ENCODE results near the gene MTF2. TPM values are rescaled to one million over a fixed set of nuclear protein-coding genes. Genes with fewer than 3 reads are reported as not detected.
"Not testable (repeated sequence)": the region's sequence is repeated elsewhere in the genome, so short reads cannot be mapped to it uniquely, and the experiment has no call there.

Gene MTF2
- total RNA-seq, result 10 to 100 TPM; 37.4 to 42.7 (median 42.3) TPM

- H3K4me3 Mint-ChIP-seq, result peak within 1 kb of the TSS; percentile 96
- H3K4me1 Mint-ChIP-seq (ENCODE audit: low read depth), result peaks cover 29% of the 10 kb centered on the region
- H3K27me3 Mint-ChIP-seq (ENCODE audit: low read depth), result no peaks in the 10 kb centered on the region
- DNase-seq, result peak; percentile 94
- ATAC-seq, result peak; percentile 96 to 97
- peaks cover 13% of the 10 kb centered on the region for H3K36me3 Mint-ChIP-seq (ENCODE audit: insufficient read depth)
- no peaks in the 10 kb centered on the region for H3K9me3 Mint-ChIP-seq
Observed at GRCh38 chr1:93078986-93079654, at the start of gene MTF2. TSS of gene MTF2 (plus strand) at chr1:93079283. CDS start at chr1:93079527, 244 bp downstream.

- peak; percentile 73 to 74 for ATAC-seq
- Mint-ChIP-seq H3K36me3 (ENCODE audit: insufficient read depth) (no peaks in the 10 kb centered on the region), H3K4me3 (no peak overlapping the region), H3K9me3 (no peaks in the 10 kb centered on the region), H3K4me1 (ENCODE audit: low read depth) (peaks cover 18% of the 10 kb centered on the region), H3K27me3 (ENCODE audit: low read depth) (no peaks in the 10 kb centered on the region)
- DNase-seq, result no peak
Observed at GRCh38 chr1:93029317-93029716, 49.8 kb upstream of the MTF2 start.

- DNase-seq; ATAC-seq; H3K36me3 Mint-ChIP-seq (ENCODE audit: insufficient read depth); H3K27me3 Mint-ChIP-seq (ENCODE audit: low read depth); H3K9me3 Mint-ChIP-seq; H3K4me3 Mint-ChIP-seq: not testable (repeated sequence)
- H3K4me1 Mint-ChIP-seq (ENCODE audit: low read depth), result peaks cover 18% of the 10 kb centered on the region
Observed at GRCh38 chr1:93030191-93030590, 48.9 kb upstream of the MTF2 start.

- no peak overlapping the region for H3K4me3 Mint-ChIP-seq
- H3K27me3 Mint-ChIP-seq (ENCODE audit: low read depth), result no peaks in the 10 kb centered on the region
- DNase-seq, result no peak
- no peaks in the 10 kb centered on the region for H3K36me3 Mint-ChIP-seq (ENCODE audit: insufficient read depth)
- no peaks in the 10 kb centered on the region for H3K9me3 Mint-ChIP-seq
- no peak for ATAC-seq
- peaks cover 18% of the 10 kb centered on the region for H3K4me1 Mint-ChIP-seq (ENCODE audit: low read depth)
Observed at GRCh38 chr1:93031711-93032110, 47.4 kb upstream of the MTF2 start.

GRCh38 chr1:93033029-93033428 is 46.1 kb upstream of the MTF2 start:
- peaks cover 18% of the 10 kb centered on the region for H3K4me1 Mint-ChIP-seq (ENCODE audit: low read depth)
- no peak for ATAC-seq
- no peak for DNase-seq
- no peaks in the 10 kb centered on the region for H3K36me3 Mint-ChIP-seq (ENCODE audit: insufficient read depth)
- H3K9me3 Mint-ChIP-seq, result no peaks in the 10 kb centered on the region
- H3K4me3 Mint-ChIP-seq, result no peak overlapping the region
- no peaks in the 10 kb centered on the region for H3K27me3 Mint-ChIP-seq (ENCODE audit: low read depth)

- Mint-ChIP-seq H3K4me3 (no peak overlapping the region), H3K4me1 (ENCODE audit: low read depth) (peaks cover 18% of the 10 kb centered on the region)
- ATAC-seq, result peak; percentile 73 to 77
Observed at GRCh38 chr1:93033785-93034184, 45.3 kb upstream of the MTF2 start.

GRCh38 chr1:93034397-93034796 is 44.7 kb upstream of the MTF2 start:
- no peaks in the 10 kb centered on the region for H3K36me3 Mint-ChIP-seq (ENCODE audit: insufficient read depth)
- H3K27me3 Mint-ChIP-seq (ENCODE audit: low read depth), result no peaks in the 10 kb centered on the region
- peaks cover 13% of the 10 kb centered on the region for H3K4me1 Mint-ChIP-seq (ENCODE audit: low read depth)
- no peak for DNase-seq
- no peak for ATAC-seq
- no peaks in the 10 kb centered on the region for H3K9me3 Mint-ChIP-seq
- H3K4me3 Mint-ChIP-seq, result no peak overlapping the region

More at GRCh38 chr1:93033785-93034184, 45.3 kb upstream of the MTF2 start:
- Mint-ChIP-seq H3K9me3 (no peaks in the 10 kb centered on the region), H3K27me3 (ENCODE audit: low read depth) (no peaks in the 10 kb centered on the region), H3K36me3 (ENCODE audit: insufficient read depth) (no peaks in the 10 kb centered on the region)
- DNase-seq, result no peak

- H3K27me3 Mint-ChIP-seq (ENCODE audit: low read depth), result no peaks in the 10 kb centered on the region
- peaks cover 5% of the 10 kb centered on the region for H3K4me1 Mint-ChIP-seq (ENCODE audit: low read depth)
- DNase-seq (no peak), ATAC-seq (no peak)
- H3K4me3 Mint-ChIP-seq, result no peak overlapping the region
- H3K9me3 Mint-ChIP-seq, result no peaks in the 10 kb centered on the region
- no peaks in the 10 kb centered on the region for H3K36me3 Mint-ChIP-seq (ENCODE audit: insufficient read depth)
Observed at GRCh38 chr1:93036672-93037071, 42.4 kb upstream of the MTF2 start.

- no peak for DNase-seq
- ATAC-seq, result peak; percentile 95 to 96
- Mint-ChIP-seq H3K4me1 (ENCODE audit: low read depth) (peaks cover 18% of the 10 kb centered on the region), H3K4me3 (peak overlapping the region; percentile 65), H3K27me3 (ENCODE audit: low read depth) (no peaks in the 10 kb centered on the region), H3K9me3 (no peaks in the 10 kb centered on the region), H3K36me3 (ENCODE audit: insufficient read depth) (no peaks in the 10 kb centered on the region)
Observed at GRCh38 chr1:93042187-93043056, 36.7 kb upstream of the MTF2 start.

- no peak for ATAC-seq
- no peaks in the 10 kb centered on the region for H3K36me3 Mint-ChIP-seq (ENCODE audit: insufficient read depth)
- peak overlapping the region; percentile 65 for H3K4me3 Mint-ChIP-seq
Observed at GRCh38 chr1:93043057-93043557, 36.0 kb upstream of the MTF2 start.

GRCh38 chr1:93047618-93048017 is 31.5 kb upstream of the MTF2 start:
- Mint-ChIP-seq H3K36me3 (ENCODE audit: insufficient read depth) (no peaks in the 10 kb centered on the region), H3K9me3 (no peaks in the 10 kb centered on the region), H3K27me3 (ENCODE audit: low read depth) (no peaks in the 10 kb centered on the region), H3K4me3 (no peak overlapping the region), H3K4me1 (ENCODE audit: low read depth) (peaks cover 4% of the 10 kb centered on the region)
- no peak for DNase-seq
- ATAC-seq, result no peak

More at GRCh38 chr1:93043057-93043557, 36.0 kb upstream of the MTF2 start:
- Mint-ChIP-seq H3K9me3 (no peaks in the 10 kb centered on the region), H3K27me3 (ENCODE audit: low read depth) (no peaks in the 10 kb centered on the region), H3K4me1 (ENCODE audit: low read depth) (peaks cover 18% of the 10 kb centered on the region)
- DNase-seq, result no peak

GRCh38 chr1:93051961-93052360 is 27.1 kb upstream of the MTF2 start:
- H3K4me1 Mint-ChIP-seq (ENCODE audit: low read depth), result no peaks in the 10 kb centered on the region
- H3K9me3 Mint-ChIP-seq, result no peaks in the 10 kb centered on the region
- H3K36me3 Mint-ChIP-seq (ENCODE audit: insufficient read depth), result no peaks in the 10 kb centered on the region
- DNase-seq (no peak), ATAC-seq (no peak)
- no peaks in the 10 kb centered on the region for H3K27me3 Mint-ChIP-seq (ENCODE audit: low read depth)
- H3K4me3 Mint-ChIP-seq, result no peak overlapping the region

GRCh38 chr1:93056214-93056613 is 22.9 kb upstream of the MTF2 start:
- ATAC-seq (no peak), DNase-seq (no peak)
- Mint-ChIP-seq H3K4me3 (no peak overlapping the region), H3K4me1 (ENCODE audit: low read depth) (no peaks in the 10 kb centered on the region), H3K27me3 (ENCODE audit: low read depth) (peaks cover 8% of the 10 kb centered on the region), H3K9me3 (no peaks in the 10 kb centered on the region), H3K36me3 (ENCODE audit: insufficient read depth) (no peaks in the 10 kb centered on the region)

GRCh38 chr1:93056649-93057048 is 22.4 kb upstream of the MTF2 start:
- DNase-seq, result no peak
- Mint-ChIP-seq H3K9me3 (no peaks in the 10 kb centered on the region), H3K27me3 (ENCODE audit: low read depth) (peaks cover 8% of the 10 kb centered on the region), H3K36me3 (ENCODE audit: insufficient read depth) (no peaks in the 10 kb centered on the region), H3K4me3 (no peak overlapping the region), H3K4me1 (ENCODE audit: low read depth) (no peaks in the 10 kb centered on the region)
- no peak for ATAC-seq
